Measurements from ENCODE around the gene RASAL2.

DNA sequence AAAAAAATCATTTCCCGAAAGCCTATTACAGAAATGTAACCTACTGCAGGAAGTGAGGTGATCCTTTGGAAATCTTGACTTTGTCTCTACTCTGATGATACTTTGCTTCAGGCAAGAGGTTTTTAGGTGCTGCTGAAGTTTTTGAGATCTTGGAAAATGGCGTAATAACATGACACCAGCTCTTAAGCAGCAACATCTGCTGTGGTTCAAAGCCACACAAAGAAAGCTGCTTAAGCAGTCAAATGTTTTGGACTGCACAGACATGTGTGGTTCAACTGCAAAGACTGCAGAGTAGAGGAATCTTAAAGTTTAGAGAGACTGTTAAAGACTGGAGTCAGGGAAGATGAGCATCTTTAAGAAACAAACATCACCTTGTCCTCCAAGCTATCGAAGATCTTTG, 139.0 kb downstream of the RASAL2 start:
- TF ChIP-seq CTCF (IDR thresholded peaks at IDR 0.05; ENCODE audit: insufficient read depth, low read length, poor library complexity, severe bottlenecking) (no peak), EZH2phosphoT487 (conservative IDR thresholded peaks at IDR 0.05; ENCODE audit: low read length) (no peak)
